Measurements from ENCODE around the gene ADGRB2. TPM values are rescaled to one million over a fixed set of nuclear protein-coding genes. Genes with fewer than 3 reads are reported as not detected.
A peak's percentile ranks its signal among the peaks of the same experiment; 100 is the strongest.

ADGRB2 gene
- total RNA-seq, 1 experiment from 2014 or later = 10.9 TPM

DNA sequence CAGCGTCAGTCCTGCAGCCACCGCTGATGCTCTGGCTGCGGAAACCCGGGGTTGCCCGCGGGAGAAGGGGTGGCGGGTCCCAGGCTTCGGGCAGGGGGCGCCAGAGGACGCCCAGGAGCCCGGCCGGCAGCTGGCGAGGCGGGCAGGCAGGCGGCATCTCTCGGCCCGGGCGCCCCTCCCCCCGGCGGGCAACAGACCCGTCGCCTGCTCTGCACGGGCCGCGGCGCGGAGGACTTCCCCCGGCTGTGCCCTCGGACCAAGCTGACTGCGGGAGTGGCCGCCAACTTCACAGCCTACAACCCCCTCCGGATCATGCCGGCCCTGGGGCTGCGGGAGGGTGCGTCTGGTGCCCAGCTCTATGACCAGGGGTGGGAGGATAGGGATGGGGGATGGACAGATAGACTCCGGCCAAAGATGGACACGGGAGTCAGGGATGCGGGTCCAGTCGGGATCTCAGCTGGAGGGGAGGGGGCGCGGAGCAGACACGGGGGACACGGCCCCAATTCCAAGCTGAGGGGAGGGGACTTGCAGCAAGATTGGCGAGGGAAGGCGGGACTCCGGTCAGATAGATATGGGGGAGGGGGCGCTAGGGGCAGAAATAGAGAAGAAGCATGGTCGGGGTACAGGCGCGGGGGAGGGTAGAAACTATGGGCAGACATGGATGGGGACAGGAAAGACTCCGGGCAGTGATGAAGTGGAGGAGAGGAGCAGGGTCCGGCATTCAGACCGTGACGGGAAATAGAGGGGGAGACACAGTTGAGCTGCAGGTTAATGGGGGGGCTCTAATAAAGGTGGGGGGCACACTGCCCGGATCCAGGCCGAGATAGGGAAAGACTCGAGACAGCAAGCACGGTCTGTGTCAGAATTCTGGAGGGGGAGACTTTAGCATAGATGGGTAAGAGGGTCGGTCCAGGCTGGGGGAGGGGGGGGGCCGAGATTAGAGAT is 1.1 kb downstream of the ADGRB2 start:
- H3K27me3 ChIP-seq (ENCODE audit: insufficient read depth, low read length) = peaks cover 2% of the 10 kb centered on the region; the same call in 1 of the 2 replicates
- no peak overlapping the region for H3K27ac ChIP-seq (ENCODE audit: insufficient read length, low read depth, low read length)
- H4K5ac ChIP-seq (ENCODE audit: insufficient read length, low read depth, low read length) = no peak overlapping the region
- no peak overlapping the region for H2BK5ac ChIP-seq (ENCODE audit: insufficient read length, low read length)
- H2AK5ac ChIP-seq (ENCODE audit: insufficient read length, low read length) = no peak overlapping the region
- H3K27me3 Mint-ChIP-seq (ENCODE audit: low read depth) = peaks cover 43% of the 10 kb centered on the region
- no peak overlapping the region for H4K91ac ChIP-seq (ENCODE audit: insufficient read length, low read depth, low read length)
- peaks cover 46 to 70% of the 10 kb centered on the region in 2 experiments for H3K4me1 Mint-ChIP-seq
- no peaks in the 10 kb centered on the region for H4K20me1 ChIP-seq (ENCODE audit: control insufficient read depth, insufficient read depth, insufficient read length)
- H3K18ac ChIP-seq (ENCODE audit: insufficient read length, low read depth, low read length) = no peak overlapping the region
- H4K8ac ChIP-seq (replicated peaks; ENCODE audit: insufficient read length, low read depth, low read length) = no peak overlapping the region
- TF ChIP-seq, protein P1, sequence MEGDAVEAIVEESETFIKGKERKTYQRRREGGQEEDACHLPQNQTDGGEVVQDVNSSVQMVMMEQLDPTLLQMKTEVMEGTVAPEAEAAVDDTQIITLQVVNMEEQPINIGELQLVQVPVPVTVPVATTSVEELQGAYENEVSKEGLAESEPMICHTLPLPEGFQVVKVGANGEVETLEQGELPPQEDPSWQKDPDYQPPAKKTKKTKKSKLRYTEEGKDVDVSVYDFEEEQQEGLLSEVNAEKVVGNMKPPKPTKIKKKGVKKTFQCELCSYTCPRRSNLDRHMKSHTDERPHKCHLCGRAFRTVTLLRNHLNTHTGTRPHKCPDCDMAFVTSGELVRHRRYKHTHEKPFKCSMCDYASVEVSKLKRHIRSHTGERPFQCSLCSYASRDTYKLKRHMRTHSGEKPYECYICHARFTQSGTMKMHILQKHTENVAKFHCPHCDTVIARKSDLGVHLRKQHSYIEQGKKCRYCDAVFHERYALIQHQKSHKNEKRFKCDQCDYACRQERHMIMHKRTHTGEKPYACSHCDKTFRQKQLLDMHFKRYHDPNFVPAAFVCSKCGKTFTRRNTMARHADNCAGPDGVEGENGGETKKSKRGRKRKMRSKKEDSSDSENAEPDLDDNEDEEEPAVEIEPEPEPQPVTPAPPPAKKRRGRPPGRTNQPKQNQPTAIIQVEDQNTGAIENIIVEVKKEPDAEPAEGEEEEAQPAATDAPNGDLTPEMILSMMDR (conservative IDR thresholded peaks at IDR 0.05) = peak; percentile 84
- H3K56ac ChIP-seq (ENCODE audit: insufficient read length, low read depth, low read length) = no peak overlapping the region
- H3K4ac ChIP-seq (ENCODE audit: low read depth, low read length) = no peak overlapping the region
- no peak overlapping the region for H2BK120ac ChIP-seq (ENCODE audit: low read depth, low read length, poor library complexity, severe bottlenecking)
- H3K4me3 Mint-ChIP-seq = peak overlapping the region; percentile 71 to 93
- no peaks in the 10 kb centered on the region for H3K79me1 ChIP-seq (ENCODE audit: insufficient read depth, low read depth, low read length, poor library complexity, severe bottlenecking)
- no peaks in the 10 kb centered on the region; a peak in 2 of 5 replicates for H3K9me3 Mint-ChIP-seq
- no peak overlapping the region for H2BK12ac ChIP-seq (ENCODE audit: insufficient read length, low read depth, low read length)
- no peaks in the 10 kb centered on the region for H3K79me2 ChIP-seq (ENCODE audit: insufficient read depth, low read length)
- H3K9me3 ChIP-seq (ENCODE audit: control insufficient read depth, low read depth, low read length) = no peaks in the 10 kb centered on the region
- H3K4me2 ChIP-seq (ENCODE audit: insufficient read depth, insufficient read length, low read length) = peak overlapping the region; percentile 73
- no CpG with 5 or more reads among the region's 60 CpGs for WGBS (ENCODE audit: extremely low coverage, insufficient read length, low lambda C conversion rate)
- H2BK15ac ChIP-seq (ENCODE audit: low read depth, low read length) = no peak overlapping the region
- H3K27ac Mint-ChIP-seq = no peak overlapping the region
- no peak overlapping the region for H2AFZ ChIP-seq (ENCODE audit: low read length)
- H3T11ph ChIP-seq (ENCODE audit: low read length) = no peak overlapping the region
- peaks cover 6% of the 10 kb centered on the region; the same call in 1 of the 2 replicates for H3K4me1 ChIP-seq (ENCODE audit: insufficient read depth, low read length)
- no peaks in the 10 kb centered on the region for H3K36me3 Mint-ChIP-seq (ENCODE audit: insufficient read depth in 1 of 3, low read depth in 3 of 3)
- H3K23ac ChIP-seq (ENCODE audit: insufficient read length, low read depth, low read length) = no peak overlapping the region
- H3K23me2 ChIP-seq (ENCODE audit: insufficient read length, low read depth, low read length, poor library complexity, severe bottlenecking) = peaks cover 10% of the 10 kb centered on the region
- H3K9ac ChIP-seq (ENCODE audit: extremely low read depth, insufficient read length, low read length) = no peak overlapping the region
- DNase-seq = peak; percentile 90
- no peak overlapping the region for H2BK20ac ChIP-seq (ENCODE audit: low read depth, low read length, poor library complexity, severe bottlenecking)
- no peak overlapping the region for H3K14ac ChIP-seq (ENCODE audit: insufficient read depth, low read length)
